IMR-90 (cell line): ENCODE data around the gene RTN4IP1.
A peak's percentile ranks its signal among the peaks of the same experiment; 100 is the strongest.

Experiments used
- BHLHE40 ChIP-seq: fragments of 150-350 bp; IDR thresholded peaks from 2 replicates; pipeline ENCODE4 v1.6.1; 2016; ENCODE audit warnings: mild to moderate bottlenecking, low read depth, low read length
- CEBPB ChIP-seq: IDR thresholded peaks from 2 replicates; pipeline ENCODE4 v1.6.1; 2012; ENCODE audit warnings: low read depth, low read length, improper control_type of control experiment
- CHD1 ChIP-seq: IDR thresholded peaks from 2 replicates; pipeline ENCODE4 v1.6.1; 2012; ENCODE audit warnings: low read depth, low read length, improper control_type of control experiment
- MAFK ChIP-seq: IDR thresholded peaks from 2 replicates; pipeline ENCODE4 v1.6.1; 2012; ENCODE audit warnings: low read depth, low read length, improper control_type of control experiment
- MAZ ChIP-seq: IDR thresholded peaks from 2 replicates; pipeline ENCODE4 v1.6.1; 2012; ENCODE audit warnings: low read depth, mild to moderate bottlenecking, low read length, improper control_type of control experiment, moderate library complexity, borderline replicate concordance
- MXI1 ChIP-seq: IDR thresholded peaks from 2 replicates; pipeline ENCODE4 v1.6.1; 2012; ENCODE audit warnings: low read depth, mild to moderate bottlenecking, low read length, moderate library complexity, borderline replicate concordance
- POLR2A ChIP-seq: IDR thresholded peaks from 2 replicates; pipeline ENCODE4 v1.6.1; 2012; ENCODE audit warnings: mild to moderate bottlenecking, low read depth, low read length
- RAD21 ChIP-seq: IDR thresholded peaks from 2 replicates; pipeline ENCODE4 v1.6.1; 2012; ENCODE audit warnings: low read length, improper control_type of control experiment
- RCOR1 ChIP-seq: IDR thresholded peaks from 2 replicates; pipeline ENCODE4 v1.6.1; 2012; ENCODE audit warnings: mild to moderate bottlenecking, low read length, improper control_type of control experiment; ENCODE audit not compliant: insufficient replicate concordance
- RFX5 ChIP-seq: IDR thresholded peaks from 2 replicates; pipeline ENCODE4 v1.8.0; 2012; ENCODE audit warnings: low read depth, mild to moderate bottlenecking, low read length, moderate library complexity
- SMC3 ChIP-seq: fragments of 150-350 bp; IDR thresholded peaks from 2 replicates; pipeline ENCODE4 v1.6.1; 2016; ENCODE audit warnings: low read depth, mild to moderate bottlenecking, antibody characterized with exemption, low read length, moderate library complexity
- TF ChIP-seq, protein P1 (sequence below): conservative IDR thresholded peaks from 2 replicates; pipeline ENCODE4 v1.5.1; 2012; ENCODE audit warnings: mild to moderate bottlenecking, low read depth, low read length, improper control_type of control experiment
- TF ChIP-seq, protein P2 (sequence below): fragments of 150-350 bp; IDR thresholded peaks from 2 replicates; pipeline ENCODE4 v1.6.1; 2016; ENCODE audit warnings: low read depth, mild to moderate bottlenecking, low read length, moderate library complexity, borderline replicate concordance
- TF ChIP-seq, protein P3 (sequence below): fragments of 150-350 bp; IDR thresholded peaks from 2 replicates; pipeline ENCODE4 v1.6.1; 2017; ENCODE audit warnings: mild to moderate bottlenecking, antibody characterized with exemption, low read length, low read depth

DNA sequence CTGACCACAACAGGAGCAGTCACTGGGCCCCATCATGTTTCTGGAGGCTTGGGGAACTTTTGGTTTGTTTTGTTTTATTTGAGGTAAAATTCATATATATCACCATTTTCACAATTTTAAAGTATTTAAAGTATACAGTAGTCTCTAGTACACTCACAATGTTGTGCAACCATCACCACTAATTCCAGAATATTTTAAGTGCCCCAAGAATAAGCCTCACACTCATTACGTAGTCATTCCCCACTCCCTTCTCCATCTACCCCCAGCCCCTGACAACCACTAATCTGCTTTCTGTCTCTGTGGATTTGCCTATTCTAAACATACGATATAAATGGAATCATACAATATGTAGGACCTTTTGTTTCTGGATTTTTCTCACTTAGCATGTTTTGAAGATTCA lies 29.0 kb downstream of the RTN4IP1 start:
- TF ChIP-seq MAFK (no peak), POLR2A (no peak), RAD21 (no peak), MXI1 (no peak), SMC3 (no peak), CEBPB (peak; percentile 74), RFX5 (no peak), RCOR1 (no peak), MAZ (no peak), CHD1 (no peak), BHLHE40 (no peak)
- TF ChIP-seq, protein P1, sequence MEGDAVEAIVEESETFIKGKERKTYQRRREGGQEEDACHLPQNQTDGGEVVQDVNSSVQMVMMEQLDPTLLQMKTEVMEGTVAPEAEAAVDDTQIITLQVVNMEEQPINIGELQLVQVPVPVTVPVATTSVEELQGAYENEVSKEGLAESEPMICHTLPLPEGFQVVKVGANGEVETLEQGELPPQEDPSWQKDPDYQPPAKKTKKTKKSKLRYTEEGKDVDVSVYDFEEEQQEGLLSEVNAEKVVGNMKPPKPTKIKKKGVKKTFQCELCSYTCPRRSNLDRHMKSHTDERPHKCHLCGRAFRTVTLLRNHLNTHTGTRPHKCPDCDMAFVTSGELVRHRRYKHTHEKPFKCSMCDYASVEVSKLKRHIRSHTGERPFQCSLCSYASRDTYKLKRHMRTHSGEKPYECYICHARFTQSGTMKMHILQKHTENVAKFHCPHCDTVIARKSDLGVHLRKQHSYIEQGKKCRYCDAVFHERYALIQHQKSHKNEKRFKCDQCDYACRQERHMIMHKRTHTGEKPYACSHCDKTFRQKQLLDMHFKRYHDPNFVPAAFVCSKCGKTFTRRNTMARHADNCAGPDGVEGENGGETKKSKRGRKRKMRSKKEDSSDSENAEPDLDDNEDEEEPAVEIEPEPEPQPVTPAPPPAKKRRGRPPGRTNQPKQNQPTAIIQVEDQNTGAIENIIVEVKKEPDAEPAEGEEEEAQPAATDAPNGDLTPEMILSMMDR, result no peak
- TF ChIP-seq, protein P2, sequence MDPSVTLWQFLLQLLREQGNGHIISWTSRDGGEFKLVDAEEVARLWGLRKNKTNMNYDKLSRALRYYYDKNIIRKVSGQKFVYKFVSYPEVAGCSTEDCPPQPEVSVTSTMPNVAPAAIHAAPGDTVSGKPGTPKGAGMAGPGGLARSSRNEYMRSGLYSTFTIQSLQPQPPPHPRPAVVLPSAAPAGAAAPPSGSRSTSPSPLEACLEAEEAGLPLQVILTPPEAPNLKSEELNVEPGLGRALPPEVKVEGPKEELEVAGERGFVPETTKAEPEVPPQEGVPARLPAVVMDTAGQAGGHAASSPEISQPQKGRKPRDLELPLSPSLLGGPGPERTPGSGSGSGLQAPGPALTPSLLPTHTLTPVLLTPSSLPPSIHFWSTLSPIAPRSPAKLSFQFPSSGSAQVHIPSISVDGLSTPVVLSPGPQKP, result no peak
- TF ChIP-seq, protein P3, sequence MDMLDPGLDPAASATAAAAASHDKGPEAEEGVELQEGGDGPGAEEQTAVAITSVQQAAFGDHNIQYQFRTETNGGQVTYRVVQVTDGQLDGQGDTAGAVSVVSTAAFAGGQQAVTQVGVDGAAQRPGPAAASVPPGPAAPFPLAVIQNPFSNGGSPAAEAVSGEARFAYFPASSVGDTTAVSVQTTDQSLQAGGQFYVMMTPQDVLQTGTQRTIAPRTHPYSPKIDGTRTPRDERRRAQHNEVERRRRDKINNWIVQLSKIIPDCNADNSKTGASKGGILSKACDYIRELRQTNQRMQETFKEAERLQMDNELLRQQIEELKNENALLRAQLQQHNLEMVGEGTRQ, result no peak
